Activated naive CD8-positive, alpha-beta T cell treated with anti-CD3 and anti-CD28 coated beads for 36 hours (primary cell): ENCODE measurements around the gene MAGOHB. TPM values are rescaled to one million over a fixed set of nuclear protein-coding genes. Genes with fewer than 3 reads are reported as not detected.
"Not testable (repeated sequence)": the region's sequence is repeated elsewhere in the genome, so short reads cannot be mapped to it uniquely, and the experiment has no call there.

ENCODE experiments used
- DNase-seq: peaks from one replicate; pipeline ENCODE4 v3.0.0; 2021
- H3K27ac Mint-ChIP-seq: one replicate; pipeline ENCODE4 v1.8.0; 2022; ENCODE audit warnings: mild to moderate bottlenecking, moderate library complexity, mixed read lengths
- H3K27me3 Mint-ChIP-seq: one replicate; pipeline ENCODE4 v1.8.0; 2022; ENCODE audit warnings: mild to moderate bottlenecking, mixed read lengths
- H3K36me3 Mint-ChIP-seq: one replicate; pipeline ENCODE4 v1.8.0; 2021; ENCODE audit warnings: mild to moderate bottlenecking, mixed read lengths
- H3K4me1 Mint-ChIP-seq: one replicate; pipeline ENCODE4 v1.8.0; 2021; ENCODE audit warnings: mixed read lengths
- H3K4me3 Mint-ChIP-seq: one replicate; pipeline ENCODE4 v1.8.0; 2022; ENCODE audit warnings: mild to moderate bottlenecking, moderate library complexity, mixed read lengths
- H3K9me3 Mint-ChIP-seq: one replicate; pipeline ENCODE4 v1.8.0; 2022; ENCODE audit warnings: mixed read lengths
- total RNA-seq, 2 experiments: library from RNA; stranded (reverse); gene quantifications; one replicate each; pipeline ENCODE4 v1.2.3, GENCODE V29; 2021

The MAGOHB gene
- total RNA-seq, 2 experiments from 2014 or later: 121 to 125 TPM

GRCh38 chr12:10582704-10583103 lies 30.7 kb downstream of the MAGOHB start:
- no peak for DNase-seq
- no peak overlapping the region for H3K4me3 Mint-ChIP-seq
- H3K4me1 Mint-ChIP-seq: no peaks in the 10 kb centered on the region
- H3K27me3 Mint-ChIP-seq: no peaks in the 10 kb centered on the region
- peaks cover 4% of the 10 kb centered on the region for H3K9me3 Mint-ChIP-seq
- peaks cover 44% of the 10 kb centered on the region for H3K36me3 Mint-ChIP-seq
- no peak overlapping the region for H3K27ac Mint-ChIP-seq

DNA sequence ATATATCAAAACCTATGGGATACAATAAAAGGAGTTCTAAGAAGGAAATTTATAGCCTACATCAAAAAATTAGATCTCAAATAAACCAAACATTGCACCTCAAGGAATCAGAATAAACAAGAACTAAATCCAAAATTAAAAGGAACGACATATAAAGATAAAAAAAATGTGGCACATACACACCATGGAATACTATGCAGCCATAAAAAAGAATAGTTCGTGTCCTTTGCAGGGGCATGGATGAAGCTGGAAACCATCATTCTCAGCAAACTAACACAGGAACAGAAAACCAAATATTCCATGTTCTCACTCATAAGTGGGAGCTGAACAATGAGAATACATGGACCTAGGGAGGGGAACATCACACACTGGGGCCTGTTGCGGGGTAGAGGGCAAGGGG lies 31.3 kb downstream of the MAGOHB start:
- H3K4me1 Mint-ChIP-seq, H3K27me3 Mint-ChIP-seq, H3K27ac Mint-ChIP-seq, H3K9me3 Mint-ChIP-seq, DNase-seq, H3K4me3 Mint-ChIP-seq: not testable (repeated sequence)
- peaks cover 40% of the 10 kb centered on the region for H3K36me3 Mint-ChIP-seq

GRCh38 chr12:10574307-10574706 lies 39.1 kb downstream of the MAGOHB start:
- peaks cover 26% of the 10 kb centered on the region for H3K36me3 Mint-ChIP-seq
- DNase-seq: no peak
- H3K4me1 Mint-ChIP-seq: peaks cover 23% of the 10 kb centered on the region
- no peak overlapping the region for H3K4me3 Mint-ChIP-seq
- H3K9me3 Mint-ChIP-seq: peaks cover 1% of the 10 kb centered on the region
- no peak overlapping the region for H3K27ac Mint-ChIP-seq
- no peaks in the 10 kb centered on the region for H3K27me3 Mint-ChIP-seq

GRCh38 chr12:10572021-10572490 lies 41.4 kb downstream of the MAGOHB start:
- not testable (repeated sequence) for H3K27ac Mint-ChIP-seq, H3K4me3 Mint-ChIP-seq, H3K27me3 Mint-ChIP-seq, DNase-seq, H3K9me3 Mint-ChIP-seq
- Mint-ChIP-seq H3K4me1 (peaks cover 33% of the 10 kb centered on the region), H3K36me3 (peaks cover 31% of the 10 kb centered on the region)

DNA sequence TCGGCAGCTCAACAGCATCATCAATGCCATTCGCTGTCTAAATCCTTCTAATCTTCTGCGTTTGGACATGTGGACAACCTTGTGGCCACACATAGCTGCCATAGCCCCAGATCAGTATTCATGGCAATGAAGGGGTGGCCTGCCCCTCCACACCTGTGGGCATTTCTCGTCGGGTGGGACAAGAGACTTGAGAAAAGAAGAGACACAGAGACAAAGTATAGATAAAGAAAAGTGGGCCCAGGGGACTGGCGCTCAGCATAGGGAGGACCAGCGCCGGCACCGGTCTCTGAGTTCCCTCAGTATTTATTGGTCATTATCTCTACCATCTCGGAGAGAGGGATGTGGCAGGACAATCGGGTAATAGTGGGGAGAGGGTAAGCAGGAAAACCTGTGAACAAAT lies 42.3 kb downstream of the MAGOHB start:
- no peak overlapping the region for H3K27ac Mint-ChIP-seq
- H3K9me3 Mint-ChIP-seq: peaks cover 1% of the 10 kb centered on the region
- H3K4me1 Mint-ChIP-seq: peaks cover 40% of the 10 kb centered on the region

DNA sequence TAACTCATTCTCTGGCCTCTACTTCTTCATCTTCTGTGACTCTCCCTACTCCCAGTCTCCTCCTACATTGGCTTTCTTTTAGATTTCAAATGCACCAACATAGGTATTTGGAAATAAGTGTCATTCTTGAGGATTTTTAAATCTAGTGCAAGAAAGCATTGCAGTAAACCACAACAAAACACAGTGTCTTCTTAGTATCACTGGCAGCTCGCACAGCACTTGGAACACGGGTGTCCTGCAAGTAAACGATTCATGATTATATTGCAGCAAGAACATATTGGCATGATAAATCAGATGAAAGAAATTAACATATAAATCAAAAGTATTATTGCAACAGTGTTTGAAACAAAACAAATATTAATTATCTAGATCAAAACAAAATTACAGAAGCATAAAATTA lies 45.6 kb downstream of the MAGOHB start:
- Mint-ChIP-seq H3K4me1 (peaks cover 52% of the 10 kb centered on the region), H3K27ac (peak overlapping the region; percentile 49), H3K36me3 (peaks cover 50% of the 10 kb centered on the region), H3K9me3 (peaks cover 1% of the 10 kb centered on the region), H3K27me3 (no peaks in the 10 kb centered on the region), H3K4me3 (peak overlapping the region; percentile 61)
- no peak for DNase-seq

More for the DNA sequence above, 42.3 kb downstream of the MAGOHB start:
- Mint-ChIP-seq H3K36me3 (peaks cover 31% of the 10 kb centered on the region), H3K4me3 (no peak overlapping the region), H3K27me3 (no peaks in the 10 kb centered on the region)
- no peak for DNase-seq

- no peaks in the 10 kb centered on the region for H3K9me3 Mint-ChIP-seq
- DNase-seq: no peak
- H3K27me3 Mint-ChIP-seq: no peaks in the 10 kb centered on the region
- H3K27ac Mint-ChIP-seq: peak overlapping the region; percentile 19
- H3K4me3 Mint-ChIP-seq: no peak overlapping the region
- H3K36me3 Mint-ChIP-seq: peaks cover 49% of the 10 kb centered on the region
- H3K4me1 Mint-ChIP-seq: peaks cover 69% of the 10 kb centered on the region
Measured at GRCh38 chr12:10563966-10564365, 49.4 kb downstream of the MAGOHB start.

DNA sequence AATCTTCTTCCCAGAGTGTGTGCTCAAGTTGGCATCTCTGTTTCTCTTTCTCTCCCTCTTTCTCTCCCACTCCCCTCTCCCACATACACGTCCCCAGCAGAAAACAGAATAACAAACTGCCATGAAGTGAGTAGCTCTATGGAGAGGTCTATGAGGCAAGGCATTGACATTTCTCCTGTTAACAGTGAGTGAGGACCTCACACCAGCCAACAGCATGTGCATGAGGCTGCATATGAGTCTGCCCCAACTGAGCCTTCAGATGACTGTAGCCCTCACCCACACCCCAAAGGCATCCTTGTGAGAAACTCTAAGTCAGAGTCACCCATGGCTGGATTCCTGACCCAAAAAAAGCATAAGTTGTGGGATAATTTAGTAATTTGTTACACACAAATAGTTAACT lies 50.4 kb downstream of the MAGOHB start:
- Mint-ChIP-seq H3K4me1 (peaks cover 75% of the 10 kb centered on the region), H3K27me3 (no peaks in the 10 kb centered on the region), H3K4me3 (no peak overlapping the region), H3K9me3 (no peaks in the 10 kb centered on the region), H3K36me3 (peaks cover 56% of the 10 kb centered on the region), H3K27ac (peak overlapping the region; percentile 68)
- no peak for DNase-seq

DNA sequence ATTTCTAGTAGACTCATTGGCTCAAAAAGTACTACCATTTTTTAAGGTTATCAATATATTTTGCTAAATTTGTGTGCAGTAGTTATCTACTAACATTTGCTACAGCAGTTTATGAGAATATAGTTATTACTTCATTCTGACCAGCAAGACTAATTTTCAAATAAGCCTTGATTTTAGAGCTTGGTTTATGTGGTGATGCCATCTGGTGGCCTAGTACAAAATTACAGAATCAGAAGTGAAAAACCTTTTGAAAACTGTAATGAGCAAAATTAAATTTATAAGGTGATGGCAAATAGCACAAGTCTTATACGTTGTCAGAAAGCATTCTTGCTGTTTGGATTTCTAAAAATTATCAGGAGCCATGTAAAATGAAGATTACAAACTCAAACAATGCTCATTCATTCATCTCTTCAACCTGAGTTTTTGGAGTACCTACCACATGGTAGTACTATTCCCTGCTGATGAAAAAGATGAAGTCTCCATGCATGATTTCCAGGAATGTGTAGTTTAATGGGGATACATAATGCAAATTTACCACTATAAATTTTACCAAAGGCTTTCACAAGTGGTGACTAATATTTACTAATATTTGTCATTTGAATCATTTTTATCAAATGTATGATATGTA lies 51.0 kb downstream of the MAGOHB start:
- Mint-ChIP-seq H3K4me1 (peaks cover 74% of the 10 kb centered on the region), H3K27ac (peak overlapping the region; percentile 59)

DNA sequence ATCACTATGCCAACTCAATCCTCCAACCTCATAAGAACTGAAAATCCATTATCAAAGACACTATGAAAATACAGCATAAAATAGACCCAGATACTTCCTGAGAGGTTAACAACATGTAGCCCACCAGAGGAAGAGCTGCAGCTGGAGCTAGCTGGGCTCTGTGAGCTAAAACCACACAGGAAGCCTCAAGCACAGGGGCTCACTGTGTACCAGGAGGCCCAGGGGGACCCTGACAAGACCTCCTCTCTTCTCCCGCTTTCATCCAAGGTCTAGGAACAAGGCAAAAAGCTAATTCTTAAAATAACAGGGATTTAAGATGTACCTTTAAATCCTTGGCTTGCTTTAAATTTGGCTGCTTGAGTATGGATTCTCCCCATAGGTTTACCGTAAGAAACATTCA lies 54.2 kb downstream of the MAGOHB start:
- peak overlapping the region; percentile 94 for H3K27ac Mint-ChIP-seq
- H3K4me3 Mint-ChIP-seq: peak overlapping the region; percentile 81
- H3K36me3 Mint-ChIP-seq: peaks cover 54% of the 10 kb centered on the region
- H3K27me3 Mint-ChIP-seq: no peaks in the 10 kb centered on the region
- peaks cover 62% of the 10 kb centered on the region for H3K4me1 Mint-ChIP-seq
- DNase-seq: peak; percentile 56
- no peaks in the 10 kb centered on the region for H3K9me3 Mint-ChIP-seq

More for the DNA sequence above, 51.0 kb downstream of the MAGOHB start:
- H3K27me3 Mint-ChIP-seq: no peaks in the 10 kb centered on the region
- H3K36me3 Mint-ChIP-seq: peaks cover 57% of the 10 kb centered on the region
- no peaks in the 10 kb centered on the region for H3K9me3 Mint-ChIP-seq
- no peak overlapping the region for H3K4me3 Mint-ChIP-seq
- no peak for DNase-seq

- peak overlapping the region; percentile 74 for H3K4me3 Mint-ChIP-seq
- H3K27ac Mint-ChIP-seq: peak overlapping the region; percentile 94
- peaks cover 62% of the 10 kb centered on the region for H3K4me1 Mint-ChIP-seq
- H3K27me3 Mint-ChIP-seq: no peaks in the 10 kb centered on the region
- H3K9me3 Mint-ChIP-seq: no peaks in the 10 kb centered on the region
- H3K36me3 Mint-ChIP-seq: peaks cover 58% of the 10 kb centered on the region
- no peak for DNase-seq
Measured at GRCh38 chr12:10558789-10559188, 54.6 kb downstream of the MAGOHB start.

- peak; percentile 28 for DNase-seq
- no peaks in the 10 kb centered on the region for H3K27me3 Mint-ChIP-seq
- peaks cover 61% of the 10 kb centered on the region for H3K36me3 Mint-ChIP-seq
- H3K27ac Mint-ChIP-seq: peak overlapping the region; percentile 94
- H3K4me1 Mint-ChIP-seq: peaks cover 66% of the 10 kb centered on the region
- H3K4me3 Mint-ChIP-seq: peak overlapping the region; percentile 74
- peaks cover 2% of the 10 kb centered on the region for H3K9me3 Mint-ChIP-seq
Measured at GRCh38 chr12:10558301-10558700, 55.1 kb downstream of the MAGOHB start.

DNA sequence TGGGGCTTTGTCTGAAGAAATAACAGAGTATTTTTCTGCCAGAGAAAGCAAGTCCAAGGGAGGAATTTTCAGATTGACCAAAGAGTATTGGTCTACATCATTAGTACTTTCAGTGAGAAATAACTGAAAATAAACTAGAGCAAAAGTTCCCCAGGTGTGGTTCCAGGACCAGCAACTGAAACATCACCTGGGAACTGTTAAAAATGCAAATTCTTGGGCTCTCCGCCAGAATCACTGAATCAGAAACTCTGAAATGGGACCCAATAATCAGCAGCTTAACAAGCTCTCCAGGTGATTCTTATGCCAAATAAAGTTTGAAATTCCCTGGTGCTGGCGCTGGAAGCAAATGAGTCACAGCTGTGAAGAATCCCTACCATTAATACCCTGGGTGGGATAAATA lies 55.6 kb downstream of the MAGOHB start:
- Mint-ChIP-seq H3K36me3 (peaks cover 61% of the 10 kb centered on the region), H3K27me3 (no peaks in the 10 kb centered on the region), H3K4me1 (peaks cover 67% of the 10 kb centered on the region), H3K27ac (peak overlapping the region; percentile 94), H3K4me3 (peak overlapping the region; percentile 80), H3K9me3 (peaks cover 5% of the 10 kb centered on the region)
- no peak for DNase-seq

GRCh38 chr12:10557329-10557728 lies 56.1 kb downstream of the MAGOHB start:
- Mint-ChIP-seq H3K36me3 (peaks cover 61% of the 10 kb centered on the region), H3K27ac (peak overlapping the region; percentile 94), H3K4me3 (peak overlapping the region; percentile 80), H3K27me3 (no peaks in the 10 kb centered on the region), H3K4me1 (peaks cover 68% of the 10 kb centered on the region), H3K9me3 (peaks cover 9% of the 10 kb centered on the region)
- DNase-seq: no peak

GRCh38 chr12:10554756-10555481 lies 58.5 kb downstream of the MAGOHB start:
- peak overlapping the region; percentile 99 for H3K27ac Mint-ChIP-seq
- peaks cover 63% of the 10 kb centered on the region for H3K36me3 Mint-ChIP-seq
- H3K27me3 Mint-ChIP-seq: no peaks in the 10 kb centered on the region
- H3K4me1 Mint-ChIP-seq: peaks cover 54% of the 10 kb centered on the region
- DNase-seq: peak; percentile 37
- H3K9me3 Mint-ChIP-seq: peaks cover 17% of the 10 kb centered on the region
- H3K4me3 Mint-ChIP-seq: peak overlapping the region; percentile 94
